SJCRH30 (cell line): Measurements from ENCODE around the gene PKN3. TPM values are rescaled to one million over a fixed set of nuclear protein-coding genes. Genes with fewer than 3 reads are reported as not detected.

Source experiments
- DNase-seq, 2 experiments: peaks; one replicate each; pipeline ENCODE4 v3.0.0-alpha.2; 2015 to 2020
- H3K27ac ChIP-seq: fragments of 250-450 bp; sonication (Bioruptor Pico); 2 replicates; pipeline ENCODE4 v1.5.1; 2020; ENCODE audit warnings: mild to moderate bottlenecking, moderate library complexity
- H3K27me3 ChIP-seq: fragments of 250-450 bp; sonication (Bioruptor Pico); 2 replicates; pipeline ENCODE4 v1.5.1; 2020; ENCODE audit warnings: mild to moderate bottlenecking, moderate library complexity
- H3K36me3 ChIP-seq: fragments of 250-450 bp; sonication (Bioruptor Pico); 2 replicates; pipeline ENCODE4 v1.5.1; 2020; ENCODE audit warnings: mild to moderate bottlenecking, moderate library complexity
- H3K4me1 ChIP-seq: fragments of 250-450 bp; sonication (Bioruptor Pico); 2 replicates; pipeline ENCODE4 v1.5.1; 2020; ENCODE audit warnings: mild to moderate bottlenecking, moderate library complexity
- H3K4me3 ChIP-seq: fragments of 250-450 bp; sonication (Bioruptor Pico); 2 replicates; pipeline ENCODE4 v1.5.1; 2020; ENCODE audit warnings: mild to moderate bottlenecking, moderate library complexity
- H3K9me3 ChIP-seq: fragments of 250-450 bp; sonication (Bioruptor Pico); replicated peaks from 2 replicates; pipeline ENCODE4 v1.5.1; 2020; ENCODE audit warnings: mild to moderate bottlenecking, moderate library complexity
- total RNA-seq: library from RNA; depleted of rRNA; stranded (reverse); fragments of >200 nt; shearing (Covaris generic); gene quantifications from 2 replicates; pipeline ENCODE4 v1.2.3, GENCODE V29; 2014

PKN3 gene
- total RNA-seq, 1 experiment from 2014 or later = 20.2 TPM

- Histone ChIP-seq H3K27ac (no peak overlapping the region), H3K9me3 (no peaks in the 10 kb centered on the region)
- DNase-seq = no peak
These were observed 28.8 kb downstream of the PKN3 start for GRCh38 chr9:128731093-128731492.

GRCh38 chr9:128731691-128732090, 29.4 kb downstream of the PKN3 start:
- Histone ChIP-seq H3K9me3 (no peaks in the 10 kb centered on the region), H3K27ac (no peak overlapping the region), H3K4me3 (no peak overlapping the region), H3K4me1 (peaks cover 5% of the 10 kb centered on the region; the same call in 1 of the 2 replicates), H3K36me3 (no peaks in the 10 kb centered on the region), H3K27me3 (no peaks in the 10 kb centered on the region)
- DNase-seq = no peak

More at GRCh38 chr9:128731093-128731492, 28.8 kb downstream of the PKN3 start:
- Histone ChIP-seq H3K27me3 (no peaks in the 10 kb centered on the region), H3K4me3 (no peak overlapping the region), H3K36me3 (no peaks in the 10 kb centered on the region), H3K4me1 (peaks cover 5% of the 10 kb centered on the region; the same call in 1 of the 2 replicates)

- no peak overlapping the region for H3K27ac ChIP-seq
- no peaks in the 10 kb centered on the region for H3K9me3 ChIP-seq
- peaks cover 5% of the 10 kb centered on the region; the same call in 1 of the 2 replicates for H3K4me1 ChIP-seq
- H3K36me3 ChIP-seq = no peaks in the 10 kb centered on the region
- H3K4me3 ChIP-seq = no peak overlapping the region
- H3K27me3 ChIP-seq = no peaks in the 10 kb centered on the region
- no peak for DNase-seq
These were observed 30.3 kb downstream of the PKN3 start for GRCh38 chr9:128732576-128732975.

- Histone ChIP-seq H3K36me3 (no peaks in the 10 kb centered on the region), H3K27ac (no peak overlapping the region), H3K4me3 (no peak overlapping the region), H3K4me1 (peaks cover 5% of the 10 kb centered on the region; the same call in 1 of the 2 replicates), H3K9me3 (no peaks in the 10 kb centered on the region), H3K27me3 (no peaks in the 10 kb centered on the region)
- peak; percentile 93 to 97 for DNase-seq
These were observed 31.0 kb downstream of the PKN3 start for GRCh38 chr9:128733256-128733655.

GRCh38 chr9:128735373-128735772, 33.1 kb downstream of the PKN3 start:
- H3K4me3 ChIP-seq = no peak overlapping the region
- H3K36me3 ChIP-seq = no peaks in the 10 kb centered on the region
- peak overlapping the region; percentile 19; the same call in 1 of the 2 replicates for H3K27ac ChIP-seq
- peak; percentile 71 to 79 for DNase-seq
- H3K9me3 ChIP-seq = no peaks in the 10 kb centered on the region
- peaks cover 5% of the 10 kb centered on the region; the same call in 1 of the 2 replicates for H3K4me1 ChIP-seq
- no peaks in the 10 kb centered on the region for H3K27me3 ChIP-seq

- H3K27ac ChIP-seq = no peak overlapping the region
- H3K27me3 ChIP-seq = no peaks in the 10 kb centered on the region
- DNase-seq = no peak
- H3K4me3 ChIP-seq = no peak overlapping the region
- H3K9me3 ChIP-seq = no peaks in the 10 kb centered on the region; the same call in 1 of the 2 replicates
- 0 out of 2 replicates have a peak, but pooled peaks cover 2% of the 10 kb centered on the region for H3K36me3 ChIP-seq
- peaks cover 2% of the 10 kb centered on the region; the same call in 1 of the 2 replicates for H3K4me1 ChIP-seq
These were observed 40.1 kb downstream of the PKN3 start for GRCh38 chr9:128742401-128742800.

GRCh38 chr9:128743421-128743820, 41.1 kb downstream of the PKN3 start:
- DNase-seq = no peak
- no peak overlapping the region for H3K4me3 ChIP-seq
- H3K27me3 ChIP-seq = no peaks in the 10 kb centered on the region
- H3K9me3 ChIP-seq = no peaks in the 10 kb centered on the region; the same call in 1 of the 2 replicates
- H3K4me1 ChIP-seq = peaks cover 6% of the 10 kb centered on the region; the same call in 1 of the 2 replicates
- H3K27ac ChIP-seq = no peak overlapping the region
- H3K36me3 ChIP-seq = 0 out of 2 replicates have a peak, but pooled peaks cover 2% of the 10 kb centered on the region

GRCh38 chr9:128747241-128747640, 44.9 kb downstream of the PKN3 start:
- H3K4me3 ChIP-seq = no peak overlapping the region
- no peaks in the 10 kb centered on the region; the same call in 1 of the 2 replicates for H3K9me3 ChIP-seq
- H3K36me3 ChIP-seq = 0 out of 2 replicates have a peak, but pooled peaks cover 2% of the 10 kb centered on the region
- peak overlapping the region; percentile 66 for H3K27ac ChIP-seq
- peaks cover 6% of the 10 kb centered on the region; the same call in 1 of the 2 replicates for H3K4me1 ChIP-seq
- H3K27me3 ChIP-seq = no peaks in the 10 kb centered on the region
- DNase-seq = peak; percentile 81 to 88

GRCh38 chr9:128750926-128751595, 48.8 kb downstream of the PKN3 start:
- H3K9me3 ChIP-seq = no peaks in the 10 kb centered on the region
- DNase-seq = no peak
- peaks cover 6% of the 10 kb centered on the region; the same call in 1 of the 2 replicates for H3K4me1 ChIP-seq
- H3K27ac ChIP-seq = no peak overlapping the region
- no peak overlapping the region for H3K4me3 ChIP-seq
- H3K36me3 ChIP-seq = no peaks in the 10 kb centered on the region
- no peaks in the 10 kb centered on the region for H3K27me3 ChIP-seq

GRCh38 chr9:128753627-128754026, 51.3 kb downstream of the PKN3 start:
- no peak overlapping the region for H3K27ac ChIP-seq
- no peaks in the 10 kb centered on the region for H3K27me3 ChIP-seq
- no peaks in the 10 kb centered on the region for H3K36me3 ChIP-seq
- no peaks in the 10 kb centered on the region for H3K4me1 ChIP-seq
- H3K4me3 ChIP-seq = no peak overlapping the region
- H3K9me3 ChIP-seq = no peaks in the 10 kb centered on the region
- no peak for DNase-seq

GRCh38 chr9:128757602-128758001, 55.3 kb downstream of the PKN3 start:
- Histone ChIP-seq H3K27ac (no peak overlapping the region), H3K27me3 (no peaks in the 10 kb centered on the region), H3K4me1 (no peaks in the 10 kb centered on the region), H3K9me3 (no peaks in the 10 kb centered on the region), H3K4me3 (no peak overlapping the region), H3K36me3 (no peaks in the 10 kb centered on the region)
- no peak for DNase-seq

GRCh38 chr9:128762671-128763449, 60.6 kb downstream of the PKN3 start:
- Histone ChIP-seq H3K36me3 (no peaks in the 10 kb centered on the region), H3K27me3 (no peaks in the 10 kb centered on the region), H3K27ac (no peak overlapping the region), H3K4me1 (no peaks in the 10 kb centered on the region), H3K4me3 (no peak overlapping the region), H3K9me3 (no peaks in the 10 kb centered on the region)
- DNase-seq = no peak

GRCh38 chr9:128764361-128764760, 62.1 kb downstream of the PKN3 start:
- Histone ChIP-seq H3K9me3 (no peaks in the 10 kb centered on the region), H3K4me3 (no peak overlapping the region), H3K27me3 (no peaks in the 10 kb centered on the region), H3K36me3 (no peaks in the 10 kb centered on the region), H3K27ac (no peak overlapping the region), H3K4me1 (no peaks in the 10 kb centered on the region)
- no peak for DNase-seq

GRCh38 chr9:128765499-128765898, 63.2 kb downstream of the PKN3 start:
- DNase-seq = no peak
- H3K4me1 ChIP-seq = no peaks in the 10 kb centered on the region
- no peaks in the 10 kb centered on the region for H3K9me3 ChIP-seq
- no peak overlapping the region for H3K27ac ChIP-seq
- H3K27me3 ChIP-seq = no peaks in the 10 kb centered on the region
- no peaks in the 10 kb centered on the region for H3K36me3 ChIP-seq
- no peak overlapping the region for H3K4me3 ChIP-seq

GRCh38 chr9:128768606-128769005, 66.3 kb downstream of the PKN3 start:
- H3K4me3 ChIP-seq = no peak overlapping the region
- H3K27me3 ChIP-seq = no peaks in the 10 kb centered on the region
- H3K36me3 ChIP-seq = no peaks in the 10 kb centered on the region
- no peak for DNase-seq
- no peaks in the 10 kb centered on the region for H3K9me3 ChIP-seq
- no peak overlapping the region for H3K27ac ChIP-seq
- no peaks in the 10 kb centered on the region for H3K4me1 ChIP-seq
